HepG2 (cell line): ENCODE data around the gene CBY1.

Experiments
- CBX2 ChIP-seq, 2 experiments: fragments of 200-600 bp in 1 of 2; sonication (generic); formaldehyde crosslinking in 1 of 2; IDR thresholded peaks; 2 replicates each; pipeline versions ENCODE4 v1.7.0 to v1.8.1; 2018 to 2022; ENCODE audit warnings: low read depth in 2 of 2, low read length in 1 of 2, mild to moderate bottlenecking in 1 of 2, missing genetic modification reagents in 1 of 2
- CEBPB ChIP-seq: IDR thresholded peaks from 2 replicates; pipeline ENCODE4 v1.6.1; 2011; ENCODE audit warnings: low read depth, low read length, improper control_type of control experiment, borderline replicate concordance
- ELF4 ChIP-seq: sonication (generic); formaldehyde crosslinking; IDR thresholded peaks from 2 replicates; pipeline ENCODE4 v1.5.0; 2020; ENCODE audit warnings: missing genetic modification reagents, mild to moderate bottlenecking, moderate library complexity, borderline replicate concordance
- HDAC6 ChIP-seq: fragments of 200-600 bp; sonication (generic); IDR thresholded peaks from 2 replicates; pipeline ENCODE4 v1.7.0; 2017; ENCODE audit warnings: mild to moderate bottlenecking, antibody characterized with exemption, low read length, low read depth
- SAFB2 ChIP-seq: sonication (generic); formaldehyde crosslinking; IDR thresholded peaks from 2 replicates; pipeline ENCODE4 v1.5.1; 2020; ENCODE audit warnings: missing genetic modification reagents, low read depth, mild to moderate bottlenecking, borderline replicate concordance
- TARDBP ChIP-seq: sonication (generic); formaldehyde crosslinking; IDR thresholded peaks from 2 replicates; pipeline ENCODE4 v1.8.0; 2022; ENCODE audit warnings: mild to moderate bottlenecking, missing genetic modification reagents
- ZNF207 ChIP-seq: fragments of 450-650 bp; IDR thresholded peaks from 2 replicates; pipeline ENCODE4 v1.6.1; 2016; ENCODE audit warnings: antibody characterized with exemption, borderline replicate concordance
- ZNF850 ChIP-seq: sonication (generic); formaldehyde crosslinking; conservative IDR thresholded peaks from 2 replicates; pipeline ENCODE4 v1.9.0; 2021; ENCODE audit warnings: mild to moderate bottlenecking, missing genetic modification reagents
- TF ChIP-seq, protein P1 (sequence below): sonication (generic); formaldehyde crosslinking; IDR thresholded peaks from 2 replicates; pipeline ENCODE4 v1.4.0; 2020; ENCODE audit warnings: missing genetic modification reagents, borderline replicate concordance
- TF ChIP-seq, protein P2 (sequence below): sonication (generic); formaldehyde crosslinking; IDR thresholded peaks from 2 replicates; pipeline ENCODE4 v1.5.0; 2020; ENCODE audit warnings: mild to moderate bottlenecking, missing genetic modification reagents, moderate library complexity
- TF ChIP-seq, protein P3 (sequence below): sonication (generic); formaldehyde crosslinking; IDR thresholded peaks from 2 replicates; pipeline ENCODE4 v1.8.1; 2022; ENCODE audit warnings: low read depth, mild to moderate bottlenecking, missing genetic modification reagents

DNA sequence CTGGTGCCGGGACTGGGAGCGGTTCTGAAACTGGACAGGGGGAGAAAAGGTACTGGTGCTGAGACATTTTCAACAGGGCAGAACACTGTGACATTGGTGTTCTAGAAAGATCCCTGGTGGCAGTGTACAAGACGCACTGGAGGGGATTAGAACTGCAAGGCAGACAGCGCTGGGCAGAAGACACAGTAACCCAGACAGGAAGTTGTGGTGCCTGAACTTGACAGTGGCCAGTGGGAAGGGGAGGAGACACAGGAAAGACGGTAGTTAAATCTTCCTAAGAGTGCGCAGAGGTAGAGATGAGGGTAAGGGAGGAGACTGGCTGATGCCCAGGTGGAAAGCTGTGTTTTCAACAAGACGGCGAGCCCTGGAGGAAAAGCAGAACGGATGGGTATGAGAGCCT, 24.7 kb upstream of the CBY1 start:
- TF ChIP-seq, protein P1, sequence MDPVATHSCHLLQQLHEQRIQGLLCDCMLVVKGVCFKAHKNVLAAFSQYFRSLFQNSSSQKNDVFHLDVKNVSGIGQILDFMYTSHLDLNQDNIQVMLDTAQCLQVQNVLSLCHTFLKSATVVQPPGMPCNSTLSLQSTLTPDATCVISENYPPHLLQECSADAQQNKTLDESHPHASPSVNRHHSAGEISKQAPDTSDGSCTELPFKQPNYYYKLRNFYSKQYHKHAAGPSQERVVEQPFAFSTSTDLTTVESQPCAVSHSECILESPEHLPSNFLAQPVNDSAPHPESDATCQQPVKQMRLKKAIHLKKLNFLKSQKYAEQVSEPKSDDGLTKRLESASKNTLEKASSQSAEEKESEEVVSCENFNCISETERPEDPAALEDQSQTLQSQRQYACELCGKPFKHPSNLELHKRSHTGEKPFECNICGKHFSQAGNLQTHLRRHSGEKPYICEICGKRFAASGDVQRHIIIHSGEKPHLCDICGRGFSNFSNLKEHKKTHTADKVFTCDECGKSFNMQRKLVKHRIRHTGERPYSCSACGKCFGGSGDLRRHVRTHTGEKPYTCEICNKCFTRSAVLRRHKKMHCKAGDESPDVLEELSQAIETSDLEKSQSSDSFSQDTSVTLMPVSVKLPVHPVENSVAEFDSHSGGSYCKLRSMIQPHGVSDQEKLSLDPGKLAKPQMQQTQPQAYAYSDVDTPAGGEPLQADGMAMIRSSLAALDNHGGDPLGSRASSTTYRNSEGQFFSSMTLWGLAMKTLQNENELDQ (CRISPR knock-in tag), result no peak
- no peak for TF ChIP-seq ELF4
- TF ChIP-seq, protein P2, sequence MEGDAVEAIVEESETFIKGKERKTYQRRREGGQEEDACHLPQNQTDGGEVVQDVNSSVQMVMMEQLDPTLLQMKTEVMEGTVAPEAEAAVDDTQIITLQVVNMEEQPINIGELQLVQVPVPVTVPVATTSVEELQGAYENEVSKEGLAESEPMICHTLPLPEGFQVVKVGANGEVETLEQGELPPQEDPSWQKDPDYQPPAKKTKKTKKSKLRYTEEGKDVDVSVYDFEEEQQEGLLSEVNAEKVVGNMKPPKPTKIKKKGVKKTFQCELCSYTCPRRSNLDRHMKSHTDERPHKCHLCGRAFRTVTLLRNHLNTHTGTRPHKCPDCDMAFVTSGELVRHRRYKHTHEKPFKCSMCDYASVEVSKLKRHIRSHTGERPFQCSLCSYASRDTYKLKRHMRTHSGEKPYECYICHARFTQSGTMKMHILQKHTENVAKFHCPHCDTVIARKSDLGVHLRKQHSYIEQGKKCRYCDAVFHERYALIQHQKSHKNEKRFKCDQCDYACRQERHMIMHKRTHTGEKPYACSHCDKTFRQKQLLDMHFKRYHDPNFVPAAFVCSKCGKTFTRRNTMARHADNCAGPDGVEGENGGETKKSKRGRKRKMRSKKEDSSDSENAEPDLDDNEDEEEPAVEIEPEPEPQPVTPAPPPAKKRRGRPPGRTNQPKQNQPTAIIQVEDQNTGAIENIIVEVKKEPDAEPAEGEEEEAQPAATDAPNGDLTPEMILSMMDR (CRISPR knock-in tag), result no peak
- TF ChIP-seq SAFB2, result no peak
- TF ChIP-seq HDAC6, result no peak
- no peak for TF ChIP-seq CBX2 (IDR thresholded peaks at IDR 0.05; ENCODE audit: low read depth, low read length)
- TF ChIP-seq CBX2 (CRISPR knock-in tag; IDR thresholded peaks at IDR 0.05; ENCODE audit: low read depth), result no peak
- no peak for TF ChIP-seq CEBPB
- no peak for TF ChIP-seq ZNF207
- TF ChIP-seq ZNF850, result no peak
- no peak for TF ChIP-seq TARDBP (CRISPR knock-in tag)
- TF ChIP-seq, protein P3, sequence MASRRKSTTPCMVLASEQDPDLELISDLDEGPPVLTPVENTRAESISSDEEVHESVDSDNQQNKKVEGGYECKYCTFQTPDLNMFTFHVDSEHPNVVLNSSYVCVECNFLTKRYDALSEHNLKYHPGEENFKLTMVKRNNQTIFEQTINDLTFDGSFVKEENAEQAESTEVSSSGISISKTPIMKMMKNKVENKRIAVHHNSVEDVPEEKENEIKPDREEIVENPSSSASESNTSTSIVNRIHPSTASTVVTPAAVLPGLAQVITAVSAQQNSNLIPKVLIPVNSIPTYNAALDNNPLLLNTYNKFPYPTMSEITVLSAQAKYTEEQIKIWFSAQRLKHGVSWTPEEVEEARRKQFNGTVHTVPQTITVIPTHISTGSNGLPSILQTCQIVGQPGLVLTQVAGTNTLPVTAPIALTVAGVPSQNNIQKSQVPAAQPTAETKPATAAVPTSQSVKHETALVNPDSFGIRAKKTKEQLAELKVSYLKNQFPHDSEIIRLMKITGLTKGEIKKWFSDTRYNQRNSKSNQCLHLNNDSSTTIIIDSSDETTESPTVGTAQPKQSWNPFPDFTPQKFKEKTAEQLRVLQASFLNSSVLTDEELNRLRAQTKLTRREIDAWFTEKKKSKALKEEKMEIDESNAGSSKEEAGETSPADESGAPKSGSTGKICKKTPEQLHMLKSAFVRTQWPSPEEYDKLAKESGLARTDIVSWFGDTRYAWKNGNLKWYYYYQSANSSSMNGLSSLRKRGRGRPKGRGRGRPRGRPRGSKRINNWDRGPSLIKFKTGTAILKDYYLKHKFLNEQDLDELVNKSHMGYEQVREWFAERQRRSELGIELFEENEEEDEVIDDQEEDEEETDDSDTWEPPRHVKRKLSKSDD (CRISPR knock-in tag), result no peak
